Fibroblast of skin of back (primary cell): ENCODE measurements around the gene HOXB6.

Experiments
- DNase-seq: peaks from one replicate; pipeline ENCODE4 v3.0.0-alpha.2; 2013

Gene HOXB6

DNA sequence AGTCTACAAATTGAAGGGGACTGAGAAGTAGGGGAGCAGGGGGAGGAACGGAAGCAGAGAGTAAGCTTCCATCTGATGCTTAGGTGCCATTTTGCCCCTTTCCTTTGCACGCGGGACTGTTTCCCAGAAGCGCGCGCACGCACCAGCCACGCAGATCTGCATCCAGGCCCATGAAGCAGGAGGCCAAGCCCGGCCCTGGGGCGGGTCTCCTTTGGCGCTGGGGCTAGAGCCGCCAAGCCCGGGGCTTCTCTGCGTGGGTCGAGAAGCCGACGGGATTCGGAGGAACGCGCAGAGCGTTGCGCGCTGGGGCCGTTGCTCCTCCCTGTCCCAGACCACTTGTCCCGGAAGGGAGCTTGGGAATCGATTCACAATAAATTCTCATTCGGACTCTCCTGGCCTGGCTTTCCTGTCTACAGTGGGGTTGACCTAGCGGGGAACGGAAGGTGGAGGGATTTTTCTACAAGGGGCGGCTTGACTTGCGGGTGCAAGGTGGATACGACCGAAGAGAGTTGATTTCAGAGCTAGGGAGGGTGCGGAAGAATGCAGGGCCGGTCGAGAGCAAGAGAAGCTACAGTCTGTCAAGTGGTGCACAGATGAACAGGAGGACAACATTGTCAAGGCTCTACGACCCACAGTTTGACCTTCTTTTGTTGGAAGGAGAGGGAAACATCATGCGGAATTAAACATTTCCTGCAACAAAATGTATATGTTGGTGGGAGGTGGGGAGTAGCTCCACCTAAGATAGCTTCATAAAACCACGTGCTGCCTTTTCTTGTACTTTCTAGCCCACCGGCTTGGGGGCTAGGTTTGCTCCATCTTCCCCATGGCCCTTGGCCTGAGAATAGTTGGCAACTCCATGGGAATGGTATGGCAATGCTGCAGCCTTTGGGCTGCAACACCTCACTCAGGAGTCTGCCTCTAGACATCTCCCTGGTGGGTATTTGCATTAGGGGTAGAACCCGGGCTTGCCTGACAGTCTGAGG lies 16.9 kb upstream of the HOXB6 start:
- no peak for DNase-seq

DNA sequence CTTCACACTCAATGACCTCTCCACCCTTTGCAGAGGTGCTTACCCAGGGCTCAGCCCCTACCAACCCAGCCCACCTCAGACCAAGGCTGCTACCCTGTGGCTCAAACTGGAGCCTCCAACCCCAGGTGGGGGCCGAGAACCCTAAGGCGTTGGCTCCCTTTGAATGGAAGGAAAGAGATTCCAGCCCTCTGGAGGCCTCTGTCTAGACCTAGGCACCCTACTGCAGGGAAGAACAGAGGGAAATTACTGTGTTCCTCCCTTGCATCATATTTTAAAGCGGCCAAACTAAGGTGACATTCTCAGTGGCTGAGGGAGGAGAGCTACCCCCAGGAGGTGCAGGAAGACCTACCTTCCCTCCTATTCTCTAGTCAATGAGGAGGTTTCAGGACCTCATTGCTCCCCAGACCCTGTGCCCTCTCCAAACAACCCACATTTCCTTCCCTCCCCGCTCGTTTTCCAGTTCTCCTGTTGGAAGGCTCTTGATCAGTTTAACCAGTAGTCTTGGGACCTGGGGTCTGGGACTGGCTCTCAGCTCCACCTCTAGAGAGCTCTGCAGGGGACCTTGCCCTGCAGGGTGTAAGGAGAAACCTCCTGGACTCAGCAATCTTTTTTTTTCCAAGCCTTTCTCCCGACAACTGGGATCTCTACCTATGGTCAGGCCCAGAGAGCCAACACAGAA lies 15.8 kb upstream of the HOXB6 start:
- no peak for DNase-seq

DNA sequence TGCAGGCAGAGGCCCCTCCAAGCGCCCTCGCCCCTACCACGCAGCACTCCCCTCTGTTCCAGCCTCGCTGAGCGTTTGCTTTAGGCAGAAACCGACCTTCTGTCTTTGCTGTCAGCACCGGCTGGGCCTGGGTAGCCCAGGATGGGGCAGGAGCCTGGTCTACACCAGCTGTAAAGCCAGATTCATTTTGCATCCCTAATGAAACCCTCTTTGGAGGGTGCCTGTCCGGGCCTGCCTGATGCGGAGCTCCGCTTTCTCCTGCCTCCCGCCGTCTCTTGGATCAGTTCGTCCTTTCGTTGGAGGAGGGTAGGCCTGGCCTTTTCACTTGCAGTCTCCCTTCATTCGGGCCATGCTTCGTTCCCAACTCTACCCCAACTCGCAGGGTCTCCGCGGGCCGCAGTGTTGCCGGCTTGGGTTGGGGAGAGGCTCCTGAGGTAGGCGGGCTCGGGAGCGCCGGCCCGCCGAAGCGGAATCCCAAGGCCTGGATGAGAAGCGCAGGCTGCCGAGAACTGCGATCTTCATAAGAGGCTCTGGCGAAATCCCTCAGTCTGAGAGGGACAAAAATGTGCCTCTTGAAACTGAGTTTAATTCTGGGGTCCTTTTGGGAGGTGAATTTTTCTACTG lies 15.2 kb upstream of the HOXB6 start:
- DNase-seq = no peak

DNA sequence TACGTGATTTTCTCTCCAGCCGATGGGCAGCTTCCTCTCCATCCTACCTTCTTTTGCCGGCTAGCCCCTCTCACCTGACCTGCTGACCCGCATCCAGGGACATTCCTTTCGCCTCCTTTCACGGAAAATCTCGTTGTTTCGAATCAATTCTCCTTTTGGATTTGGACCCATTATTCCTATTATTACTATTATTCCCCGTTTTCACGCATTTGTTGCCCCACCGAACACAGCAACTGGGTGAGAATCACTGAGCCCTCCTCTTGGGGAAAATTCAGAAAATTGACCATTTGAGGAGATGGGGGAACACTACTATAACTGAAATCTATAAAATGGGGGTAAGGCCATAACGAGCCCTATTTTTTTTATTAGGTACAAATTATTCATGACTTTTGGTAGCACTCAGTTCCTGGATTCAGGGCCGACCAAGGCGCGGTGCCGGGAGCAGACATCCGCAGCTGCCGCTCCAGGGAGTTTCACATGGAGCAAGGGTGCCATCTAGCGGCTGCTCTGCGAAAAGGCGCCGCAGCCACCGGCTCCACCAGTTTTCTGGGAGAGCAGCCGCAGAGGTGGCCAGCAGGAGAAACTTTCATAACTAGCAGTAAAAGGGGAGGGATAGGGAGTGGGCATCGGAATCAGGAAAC lies 13.6 kb upstream of the HOXB6 start:
- DNase-seq = peak; percentile 66

- no peak for DNase-seq
These were observed 12.9 kb upstream of the HOXB6 start for GRCh38 chr17:48617471-48618255.

DNA sequence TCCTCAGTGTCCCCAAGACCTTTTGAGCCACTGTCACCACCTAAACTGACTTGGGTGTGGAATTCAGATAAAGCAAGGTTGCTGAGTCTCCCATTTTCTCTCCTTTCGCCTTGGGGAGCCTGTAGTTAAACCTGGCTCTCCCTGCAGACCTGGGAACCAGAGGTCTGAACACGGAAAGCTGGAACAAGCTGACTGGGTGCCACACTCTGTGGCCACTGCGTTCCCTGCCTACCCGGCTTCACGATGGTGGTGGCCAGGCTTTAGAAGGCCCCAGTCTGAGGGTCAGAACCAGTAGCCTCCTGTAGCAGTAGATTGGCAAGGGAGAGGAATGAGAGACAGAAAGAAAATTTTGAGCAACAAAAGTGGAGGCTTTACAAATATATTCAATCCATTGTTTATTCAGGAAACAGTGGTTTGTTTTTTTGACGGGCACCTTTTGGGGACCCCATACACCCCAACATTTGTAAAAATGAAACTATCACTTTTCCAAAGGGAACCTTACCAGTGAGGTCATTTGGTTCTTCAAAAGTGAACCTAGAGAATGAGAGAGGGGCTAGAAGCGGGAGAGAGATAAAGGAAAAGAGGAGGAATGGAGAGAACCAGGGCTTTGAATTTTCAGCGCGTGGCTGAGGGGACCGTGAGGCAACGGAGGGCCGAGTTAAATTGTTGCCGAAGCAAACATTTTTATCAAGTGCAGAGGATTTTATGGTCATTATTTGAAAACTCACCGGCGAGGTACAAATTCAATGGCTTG lies 12.1 kb upstream of the HOXB6 start:
- DNase-seq = no peak

GRCh38 chr17:48615963-48616716 lies 11.4 kb upstream of the HOXB6 start:
- DNase-seq = no peak

DNA sequence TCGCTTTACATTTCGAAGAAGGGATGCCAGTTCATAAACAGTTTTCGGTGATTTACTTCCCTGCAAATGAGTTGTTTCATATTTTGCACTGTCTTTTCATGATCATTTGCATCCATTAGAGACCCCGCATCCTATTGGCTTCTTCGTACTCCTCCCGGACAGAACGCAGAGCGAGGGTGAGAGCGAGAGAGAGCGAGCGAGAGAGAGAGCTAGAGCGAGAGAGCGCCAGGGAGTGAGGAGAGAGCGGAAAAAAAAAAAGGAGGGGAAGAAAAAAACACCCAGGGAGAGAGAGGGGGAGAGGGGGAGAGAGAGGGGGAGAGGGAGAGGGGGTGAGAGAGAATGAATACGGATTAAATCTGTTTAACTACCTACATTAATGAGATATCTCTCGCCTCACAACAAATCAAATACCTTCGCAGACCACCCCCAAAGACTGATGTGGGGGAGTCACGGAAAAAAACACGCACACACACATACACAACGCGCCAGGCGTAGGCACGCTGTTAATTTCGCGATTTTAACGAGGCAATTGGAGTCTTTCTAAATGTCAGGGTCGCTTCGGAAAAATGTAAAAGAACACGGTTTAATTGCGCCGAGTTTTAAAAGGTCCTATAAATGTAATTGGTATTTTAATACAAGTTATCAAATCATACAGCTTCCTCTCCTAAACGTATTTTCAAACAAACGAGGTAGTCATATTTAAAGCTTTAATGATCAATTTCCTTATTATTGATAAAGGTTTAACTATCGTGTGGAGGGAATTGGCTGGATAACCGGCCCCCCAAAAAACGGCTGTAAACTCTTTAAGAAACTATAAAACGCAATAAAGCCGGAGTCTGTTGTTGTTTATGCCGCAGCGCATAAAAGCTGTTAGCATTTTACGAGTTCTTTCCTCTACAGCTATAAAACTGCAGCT lies 10.5 kb upstream of the HOXB6 start, which contains the start of gene HOXB8:
Gene HOXB8 (minus strand): TSS at position 246 of the 916 bp plus-strand sequence. CDS start 588 bp downstream, outside the sequence.
- no peak for DNase-seq

DNA sequence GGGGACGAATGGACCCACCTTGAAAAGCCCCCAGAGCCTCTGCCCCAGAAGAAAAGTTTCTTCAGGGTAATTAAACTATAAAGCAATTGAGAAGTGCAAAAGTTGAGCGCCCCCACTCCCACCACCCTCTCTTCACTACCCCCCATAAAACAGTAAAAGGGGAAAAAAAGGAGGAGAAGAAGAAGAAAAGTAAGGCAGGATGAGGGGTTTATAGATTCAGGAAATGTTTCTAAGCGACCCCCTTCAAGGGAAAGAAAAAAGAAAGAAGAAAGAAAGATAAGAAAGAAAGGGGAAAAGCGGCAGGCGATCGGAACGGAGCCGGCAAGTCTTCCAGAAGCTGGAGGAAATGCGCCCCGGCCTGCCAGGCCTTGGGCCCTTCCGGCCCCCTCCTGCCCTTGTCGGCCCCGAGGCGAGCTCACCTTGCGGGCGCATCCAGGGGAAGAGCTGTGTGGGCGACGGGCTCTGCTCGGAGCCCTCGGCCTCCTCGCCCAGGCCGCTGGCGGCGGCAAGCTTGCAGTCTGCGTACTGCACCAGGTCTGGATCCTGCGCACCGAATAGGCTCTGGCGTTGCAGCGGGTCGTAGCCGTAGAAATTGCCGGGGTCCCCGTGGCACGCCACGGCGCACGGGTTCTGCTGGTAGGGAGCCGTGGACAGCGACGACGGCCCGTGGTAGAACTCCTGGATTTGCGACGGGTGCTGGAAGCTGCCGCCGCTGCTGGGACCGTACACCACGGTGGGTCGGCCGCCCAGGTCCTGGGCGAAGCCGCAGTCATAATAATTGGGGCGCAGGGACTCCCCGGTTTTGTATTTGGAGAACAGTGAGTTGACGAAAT lies 9.3 kb upstream of the HOXB6 start:
- no peak for DNase-seq

GRCh38 chr17:48612854-48613691 lies 8.3 kb upstream of the HOXB6 start:
- peak; percentile 25 for DNase-seq

GRCh38 chr17:48612456-48612853 lies 7.7 kb upstream of the HOXB6 start:
- no peak for DNase-seq

DNA sequence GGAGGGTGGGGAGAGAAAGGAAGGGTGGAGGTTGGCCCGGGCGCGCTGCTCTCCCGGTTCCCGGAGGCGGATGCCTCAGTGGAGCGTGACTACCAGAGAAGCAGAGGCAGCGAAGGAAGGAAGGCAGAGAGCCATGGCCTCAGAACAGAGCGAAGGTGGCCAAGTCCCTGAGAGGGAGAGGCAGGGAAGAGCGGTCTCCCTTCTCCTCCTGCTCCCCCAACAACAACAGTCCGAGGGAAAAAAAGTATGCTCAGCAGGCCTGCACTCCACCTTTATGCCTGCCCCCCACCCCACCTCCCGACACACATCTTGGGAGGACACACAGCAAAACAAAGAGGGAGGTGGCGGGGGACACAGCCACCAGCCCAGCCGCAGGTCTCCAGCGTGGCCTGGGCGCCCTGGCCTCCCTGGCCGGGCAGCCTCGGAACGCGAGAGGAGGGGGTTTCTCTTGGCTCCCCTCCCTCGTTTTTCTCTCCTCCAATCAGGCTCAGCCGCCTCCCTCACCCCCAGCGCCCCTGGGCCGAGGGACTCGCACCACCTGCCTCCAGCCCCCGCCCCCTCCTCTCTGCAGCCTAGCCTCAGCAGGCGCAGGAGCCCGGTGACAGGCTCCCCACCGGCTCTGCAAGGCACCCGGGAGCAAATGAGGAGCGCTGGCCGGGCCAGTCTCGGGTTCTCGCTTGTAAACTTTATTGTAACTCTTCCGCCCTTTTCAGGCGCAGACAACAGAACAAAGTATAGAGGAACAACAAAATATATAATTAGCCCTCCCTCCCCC lies 7.1 kb upstream of the HOXB6 start:
- no peak for DNase-seq

- DNase-seq = no peak
These were observed 6.4 kb upstream of the HOXB6 start for GRCh38 chr17:48611213-48611612.

GRCh38 chr17:48610282-48611211 lies 5.8 kb upstream of the HOXB6 start, which contains the start of gene HOXB7:
HOXB7 (minus strand) TSS chr17:48611017; CDS start chr17:48610918, 99 bp downstream.
- DNase-seq = no peak

- DNase-seq = no peak
These were observed 5.0 kb upstream of the HOXB6 start for GRCh38 chr17:48609759-48610281.
